Keratinocyte (primary cell): ENCODE data around the gene MPP4. TPM values are rescaled to one million over a fixed set of nuclear protein-coding genes. Genes with fewer than 3 reads are reported as not detected.

Source experiments
- DNase-seq: peaks from one replicate; pipeline ENCODE4 v3.0.0-alpha.2; 2011; ENCODE audit warnings: low read depth, missing footprints, low spot score
- FAIRE-seq: peaks from 2 replicates; lab custom pipeline; 2011; peaks lifted over from hg19 to GRCh38; lab: Jason Lieb, UNC
- H2AFZ ChIP-seq: 2 replicates; pipeline ENCODE4 v1.6.0; 2012; ENCODE audit warnings: low read length, control low read depth, inconsistent platforms; ENCODE audit not compliant: control insufficient read depth
- H3K27ac ChIP-seq: 2 replicates; pipeline ENCODE4 v1.5.1; 2011; ENCODE audit warnings: low read length; ENCODE audit not compliant: control insufficient read depth, insufficient read depth
- H3K27me3 ChIP-seq: 3 replicates; pipeline ENCODE4 v1.6.0; 2011; ENCODE audit warnings: low read length; ENCODE audit not compliant: control insufficient read depth, insufficient read depth; ENCODE audit errors: extremely low read depth
- H3K36me3 ChIP-seq, 2 experiments: 2 replicates in 1 of 2; 3 replicates in 1 of 2; pipeline ENCODE4 v1.5.1; 2011; ENCODE audit warnings: low read length in 2 of 2, mild to moderate bottlenecking in 1 of 2; ENCODE audit not compliant: control insufficient read depth in 2 of 2, insufficient read depth in 2 of 2; ENCODE audit errors: extremely low read depth in 1 of 2
- H3K4me1 ChIP-seq: 3 replicates; pipeline ENCODE4 v1.5.1; 2011; ENCODE audit warnings: low read length; ENCODE audit not compliant: control insufficient read depth, insufficient read depth; ENCODE audit errors: extremely low read depth
- H3K4me2 ChIP-seq: 3 replicates; pipeline ENCODE4 v1.6.0; 2011; ENCODE audit warnings: low read depth, low read length; ENCODE audit not compliant: control insufficient read depth, insufficient read depth; ENCODE audit errors: extremely low read depth
- H3K4me3 ChIP-seq, 3 experiments: fragments of 200-600 bp in 1 of 3; sonication (generic) in 1 of 3; 2 replicates in 2 of 3; 3 replicates in 1 of 3; pipeline ENCODE4 v1.5.1; 2011 to 2016; ENCODE audit warnings: low read length in 3 of 3, mild to moderate bottlenecking in 3 of 3, control low read depth in 2 of 3, inconsistent platforms in 1 of 3, low read depth in 1 of 3, mixed read lengths in 1 of 3, mixed run types in 1 of 3, moderate library complexity in 1 of 3; ENCODE audit not compliant: control insufficient read depth in 2 of 3, insufficient read depth in 2 of 3; ENCODE audit errors: extremely low read depth in 1 of 3
- H3K79me2 ChIP-seq: 2 replicates; pipeline ENCODE4 v1.6.0; 2012; ENCODE audit warnings: low read length; ENCODE audit not compliant: control insufficient read depth, insufficient read depth
- H3K9ac ChIP-seq: 3 replicates; pipeline ENCODE4 v1.6.0; 2011; ENCODE audit warnings: low read length; ENCODE audit not compliant: control insufficient read depth, insufficient read depth; ENCODE audit errors: extremely low read depth
- H3K9me1 ChIP-seq: 3 replicates; pipeline ENCODE4 v1.6.0; 2011; ENCODE audit warnings: low read length; ENCODE audit not compliant: control insufficient read depth, insufficient read depth; ENCODE audit errors: extremely low read depth
- H3K9me3 ChIP-seq: 2 replicates; pipeline ENCODE4 v1.5.1; 2012; ENCODE audit warnings: low read depth, low read length; ENCODE audit not compliant: control insufficient read depth
- H4K20me1 ChIP-seq: 3 replicates; pipeline ENCODE4 v1.6.0; 2011; ENCODE audit warnings: low read length; ENCODE audit not compliant: control insufficient read depth, insufficient read depth; ENCODE audit errors: extremely low read depth
- EZH2 ChIP-seq: IDR thresholded peaks from one replicate; pipeline ENCODE4 v1.6.1; 2012; ENCODE audit warnings: inconsistent platforms, mild to moderate bottlenecking, low read length, moderate library complexity
- dilution Hi-C: fragments of 300-500 bp; cut with MboI; formaldehyde crosslinking; loops from one replicate; pipeline ENCODE4 v1.7.0; 2020; ENCODE audit warnings: low sequenced_read_pairs; ENCODE audit not compliant: extremely low pct_ligation_motif_present
- polyA plus RNA-seq, 5 experiments: library from polyadenylated mRNA; depleted of rRNA in 3 of 5; stranded (reverse) in 3 of 5; stranded (forward) in 1 of 5; unstranded in 1 of 5; fragments of >200 nt; gene quantifications; 1 replicate in 1 of 5; 2 replicates in 3 of 5; 3 replicates in 1 of 5; pipeline versions ENCODE4 v1.2.1 to v1.2.3, GENCODE V29; 2011 to 2012; ENCODE audit warnings: missing spikeins in 2 of 5, low read depth in 1 of 5, low replicate concordance in 1 of 5
- TF ChIP-seq, protein P1 (sequence below), 3 experiments: IDR thresholded peaks in 1 of 3; conservative IDR thresholded peaks in 1 of 3; optimal IDR thresholded peaks in 1 of 3; 2 replicates in 2 of 3; 3 replicates in 1 of 3; pipeline versions ENCODE3 to v1.5.1; 2011; ENCODE audit warnings: low read length in 3 of 3, mild to moderate bottlenecking in 3 of 3, moderate library complexity in 2 of 3, control low read depth in 1 of 3, inconsistent platforms in 1 of 3; ENCODE audit not compliant: insufficient read depth in 2 of 3; ENCODE audit errors: extremely low read depth in 1 of 3

Gene MPP4
- polyA plus RNA-seq, 1 donor (not counting 4 experiments of a cell fraction or from before 2014, with no cell fraction given): 0.42 TPM

- Histone ChIP-seq H3K4me2 (peak overlapping the region; percentile 65), H3K4me3 (no peak overlapping the region)
Measured at GRCh38 chr2:201733544-201733943, 35.1 kb upstream of the MPP4 start.

GRCh38 chr2:201730651-201731285, 32.3 kb upstream of the MPP4 start:
- Histone ChIP-seq H3K4me3 (no peak overlapping the region), H4K20me1 (no peaks in the 10 kb centered on the region), H3K4me1 (peaks cover 11% of the 10 kb centered on the region), H2AFZ (no peak overlapping the region), H3K27me3 (no peaks in the 10 kb centered on the region), H3K9me1 (no peaks in the 10 kb centered on the region), H3K79me2 (no peaks in the 10 kb centered on the region), H3K4me2 (no peak overlapping the region), H3K9me3 (no peaks in the 10 kb centered on the region), H3K9ac (no peak overlapping the region), H3K27ac (no peak overlapping the region), H3K36me3 (peaks cover 6 to 17% of the 10 kb centered on the region in 2 experiments)
- FAIRE-seq (no peak), DNase-seq (no peak)
- dilution Hi-C loops: no loop called here
- no peak for TF ChIP-seq EZH2
- TF ChIP-seq, protein P1, sequence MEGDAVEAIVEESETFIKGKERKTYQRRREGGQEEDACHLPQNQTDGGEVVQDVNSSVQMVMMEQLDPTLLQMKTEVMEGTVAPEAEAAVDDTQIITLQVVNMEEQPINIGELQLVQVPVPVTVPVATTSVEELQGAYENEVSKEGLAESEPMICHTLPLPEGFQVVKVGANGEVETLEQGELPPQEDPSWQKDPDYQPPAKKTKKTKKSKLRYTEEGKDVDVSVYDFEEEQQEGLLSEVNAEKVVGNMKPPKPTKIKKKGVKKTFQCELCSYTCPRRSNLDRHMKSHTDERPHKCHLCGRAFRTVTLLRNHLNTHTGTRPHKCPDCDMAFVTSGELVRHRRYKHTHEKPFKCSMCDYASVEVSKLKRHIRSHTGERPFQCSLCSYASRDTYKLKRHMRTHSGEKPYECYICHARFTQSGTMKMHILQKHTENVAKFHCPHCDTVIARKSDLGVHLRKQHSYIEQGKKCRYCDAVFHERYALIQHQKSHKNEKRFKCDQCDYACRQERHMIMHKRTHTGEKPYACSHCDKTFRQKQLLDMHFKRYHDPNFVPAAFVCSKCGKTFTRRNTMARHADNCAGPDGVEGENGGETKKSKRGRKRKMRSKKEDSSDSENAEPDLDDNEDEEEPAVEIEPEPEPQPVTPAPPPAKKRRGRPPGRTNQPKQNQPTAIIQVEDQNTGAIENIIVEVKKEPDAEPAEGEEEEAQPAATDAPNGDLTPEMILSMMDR (optimal IDR thresholded peaks at IDR 0.05 in 1 of 3, IDR thresholded peaks at IDR 0.05 in 1 of 3, conservative IDR thresholded peaks at IDR 0.05 in 1 of 3; ENCODE audit: extremely low read depth in 1 of 3, insufficient read depth in 2 of 3, low read length in 3 of 3): no peak

More at GRCh38 chr2:201733544-201733943, 35.1 kb upstream of the MPP4 start:
- Histone ChIP-seq H2AFZ (no peak overlapping the region), H3K27ac (peak overlapping the region; percentile 48), H3K9me3 (no peaks in the 10 kb centered on the region), H4K20me1 (no peaks in the 10 kb centered on the region), H3K9me1 (no peaks in the 10 kb centered on the region), H3K9ac (no peak overlapping the region), H3K79me2 (no peaks in the 10 kb centered on the region), H3K27me3 (no peaks in the 10 kb centered on the region), H3K4me1 (peaks cover 11% of the 10 kb centered on the region), H3K36me3 (peaks cover 5 to 11% of the 10 kb centered on the region in 2 experiments)
- FAIRE-seq: peak; percentile 60
- no peak for DNase-seq
- TF ChIP-seq, protein P1 (optimal IDR thresholded peaks at IDR 0.05 in 1 of 3, IDR thresholded peaks at IDR 0.05 in 1 of 3, conservative IDR thresholded peaks at IDR 0.05 in 1 of 3; ENCODE audit: extremely low read depth in 1 of 3, insufficient read depth in 2 of 3, low read length in 3 of 3): no peak
- no peak for TF ChIP-seq EZH2
- dilution Hi-C loops: no loop called here
